HEK293 (cell line): ENCODE results near the gene TANGO2.

Experiments
- REST ChIP-seq: fragments of 450-650 bp; formaldehyde crosslinking; IDR thresholded peaks from 2 replicates; pipeline ENCODE4 v1.5.1; 2016; ENCODE audit warnings: missing biosample characterization, missing genetic modification characterization
- ZNF843 ChIP-seq: fragments of 450-650 bp; formaldehyde crosslinking; IDR thresholded peaks from 2 replicates; pipeline ENCODE4 v1.5.1; 2016; ENCODE audit warnings: missing biosample characterization, missing genetic modification characterization
- TF ChIP-seq, protein P1 (sequence below): fragments of 450-650 bp; IDR thresholded peaks from 2 replicates; pipeline ENCODE4 v1.5.1; 2018; ENCODE audit warnings: missing biosample characterization, mild to moderate bottlenecking, missing genetic modification characterization
- TF ChIP-seq, protein P2 (sequence below): fragments of 450-650 bp; formaldehyde crosslinking; IDR thresholded peaks from 2 replicates; pipeline ENCODE4 v1.5.1; 2016; ENCODE audit warnings: missing biosample characterization, missing genetic modification characterization

GRCh38 chr22:19988965-19989724 is 31.8 kb upstream of the TANGO2 start:
- TF ChIP-seq, protein P1, sequence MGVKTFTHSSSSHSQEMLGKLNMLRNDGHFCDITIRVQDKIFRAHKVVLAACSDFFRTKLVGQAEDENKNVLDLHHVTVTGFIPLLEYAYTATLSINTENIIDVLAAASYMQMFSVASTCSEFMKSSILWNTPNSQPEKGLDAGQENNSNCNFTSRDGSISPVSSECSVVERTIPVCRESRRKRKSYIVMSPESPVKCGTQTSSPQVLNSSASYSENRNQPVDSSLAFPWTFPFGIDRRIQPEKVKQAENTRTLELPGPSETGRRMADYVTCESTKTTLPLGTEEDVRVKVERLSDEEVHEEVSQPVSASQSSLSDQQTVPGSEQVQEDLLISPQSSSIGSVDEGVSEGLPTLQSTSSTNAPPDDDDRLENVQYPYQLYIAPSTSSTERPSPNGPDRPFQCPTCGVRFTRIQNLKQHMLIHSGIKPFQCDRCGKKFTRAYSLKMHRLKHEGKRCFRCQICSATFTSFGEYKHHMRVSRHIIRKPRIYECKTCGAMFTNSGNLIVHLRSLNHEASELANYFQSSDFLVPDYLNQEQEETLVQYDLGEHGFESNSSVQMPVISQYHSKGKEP, result no peak
- TF ChIP-seq REST (tag by site-specific recombination) (no peak), ZNF843 (no peak)
- TF ChIP-seq, protein P2, sequence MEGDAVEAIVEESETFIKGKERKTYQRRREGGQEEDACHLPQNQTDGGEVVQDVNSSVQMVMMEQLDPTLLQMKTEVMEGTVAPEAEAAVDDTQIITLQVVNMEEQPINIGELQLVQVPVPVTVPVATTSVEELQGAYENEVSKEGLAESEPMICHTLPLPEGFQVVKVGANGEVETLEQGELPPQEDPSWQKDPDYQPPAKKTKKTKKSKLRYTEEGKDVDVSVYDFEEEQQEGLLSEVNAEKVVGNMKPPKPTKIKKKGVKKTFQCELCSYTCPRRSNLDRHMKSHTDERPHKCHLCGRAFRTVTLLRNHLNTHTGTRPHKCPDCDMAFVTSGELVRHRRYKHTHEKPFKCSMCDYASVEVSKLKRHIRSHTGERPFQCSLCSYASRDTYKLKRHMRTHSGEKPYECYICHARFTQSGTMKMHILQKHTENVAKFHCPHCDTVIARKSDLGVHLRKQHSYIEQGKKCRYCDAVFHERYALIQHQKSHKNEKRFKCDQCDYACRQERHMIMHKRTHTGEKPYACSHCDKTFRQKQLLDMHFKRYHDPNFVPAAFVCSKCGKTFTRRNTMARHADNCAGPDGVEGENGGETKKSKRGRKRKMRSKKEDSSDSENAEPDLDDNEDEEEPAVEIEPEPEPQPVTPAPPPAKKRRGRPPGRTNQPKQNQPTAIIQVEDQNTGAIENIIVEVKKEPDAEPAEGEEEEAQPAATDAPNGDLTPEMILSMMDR, result no peak
